Progenitor cell of endocrine pancreas (in vitro differentiated cells): ENCODE data around the gene USP28. TPM values are rescaled to one million over a fixed set of nuclear protein-coding genes. Genes with fewer than 3 reads are reported as not detected.

ENCODE experiments used
- DNase-seq: peaks from one replicate; pipeline ENCODE4 v3.0.0; 2021; ENCODE audit warnings: low spot score; ENCODE audit not compliant: unreplicated experiment
- H3K27ac Mint-ChIP-seq: 2 replicates; pipeline ENCODE4 v1.8.0; 2021; ENCODE audit warnings: mild to moderate bottlenecking, moderate library complexity, mixed read lengths
- H3K27me3 Mint-ChIP-seq: 2 replicates; pipeline ENCODE4 v1.8.0; 2021; ENCODE audit warnings: mixed read lengths
- H3K36me3 Mint-ChIP-seq: 2 replicates; pipeline ENCODE4 v1.8.0; 2022; ENCODE audit warnings: mixed read lengths; ENCODE audit not compliant: insufficient read depth
- H3K4me1 Mint-ChIP-seq: 2 replicates; pipeline ENCODE4 v1.8.0; 2021; ENCODE audit warnings: low read depth, mixed read lengths
- H3K4me3 Mint-ChIP-seq: 2 replicates; pipeline ENCODE4 v1.8.0; 2021; ENCODE audit warnings: low read depth, mild to moderate bottlenecking, moderate library complexity, mixed read lengths
- H3K9me3 Mint-ChIP-seq: 2 replicates; pipeline ENCODE4 v1.8.0; 2021; ENCODE audit warnings: low read depth, mixed read lengths
- CTCF ChIP-seq: fragments of 200-600 bp; sonication (generic); IDR thresholded peaks from one replicate; pipeline ENCODE4 v1.5.0; 2021; ENCODE audit warnings: antibody characterized with exemption, mild to moderate bottlenecking; ENCODE audit not compliant: unreplicated experiment
- total RNA-seq: library from RNA; stranded (reverse); gene quantifications from 2 replicates; pipeline ENCODE4 v1.2.1, GENCODE V29; 2021

The USP28 gene
- total RNA-seq, 1 donor from 2014 or later = 54.8 TPM

GRCh38 chr11:113876798-113877669 lies 1.7 kb upstream of the USP28 start:
- Mint-ChIP-seq H3K27ac (peak overlapping the region; percentile 18), H3K4me1 (peaks cover 20% of the 10 kb centered on the region), H3K4me3 (peak overlapping the region; percentile 81), H3K27me3 (no peaks in the 10 kb centered on the region), H3K36me3 (peaks cover 6% of the 10 kb centered on the region), H3K9me3 (no peaks in the 10 kb centered on the region)
- DNase-seq = no peak
- no peak for TF ChIP-seq CTCF

- peak overlapping the region; percentile 81 for H3K4me3 Mint-ChIP-seq
- no peak for DNase-seq
These were observed 864 bp upstream of the USP28 start for GRCh38 chr11:113876074-113876797.

GRCh38 chr11:113874581-113875233 lies 665 bp downstream of the USP28 start:
- H3K36me3 Mint-ChIP-seq = peaks cover 9% of the 10 kb centered on the region
- H3K27ac Mint-ChIP-seq = peak overlapping the region; percentile 90
- no peak for DNase-seq

More at GRCh38 chr11:113876074-113876797, 864 bp upstream of the USP28 start:
- Mint-ChIP-seq H3K27ac (peak overlapping the region; percentile 98), H3K36me3 (peaks cover 9% of the 10 kb centered on the region), H3K9me3 (no peaks in the 10 kb centered on the region), H3K27me3 (no peaks in the 10 kb centered on the region), H3K4me1 (peaks cover 24% of the 10 kb centered on the region)
- TF ChIP-seq CTCF = no peak

GRCh38 chr11:113874096-113874495 lies 1.3 kb downstream of the USP28 start:
- peaks cover 26% of the 10 kb centered on the region for H3K4me1 Mint-ChIP-seq

More at GRCh38 chr11:113874581-113875233, 665 bp downstream of the USP28 start:
- no peak for TF ChIP-seq CTCF
- H3K4me3 Mint-ChIP-seq = peak overlapping the region; percentile 89
- no peaks in the 10 kb centered on the region for H3K27me3 Mint-ChIP-seq
- H3K9me3 Mint-ChIP-seq = no peaks in the 10 kb centered on the region
- peaks cover 24% of the 10 kb centered on the region for H3K4me1 Mint-ChIP-seq

More at GRCh38 chr11:113874096-113874495, 1.3 kb downstream of the USP28 start:
- H3K36me3 Mint-ChIP-seq = peaks cover 9% of the 10 kb centered on the region
- peak overlapping the region; percentile 90 for H3K27ac Mint-ChIP-seq
- H3K27me3 Mint-ChIP-seq = no peaks in the 10 kb centered on the region
- H3K4me3 Mint-ChIP-seq = peak overlapping the region; percentile 89
- TF ChIP-seq CTCF = no peak
- H3K9me3 Mint-ChIP-seq = no peaks in the 10 kb centered on the region
- no peak for DNase-seq
